ENCODE measurements around the gene TCERG1L. TPM values are rescaled to one million over a fixed set of nuclear protein-coding genes. Genes with fewer than 3 reads are reported as not detected.

The TCERG1L gene
- total RNA-seq, 2 experiments from 2014 or later, result 0.06 TPM; not detected in 1

- CTCF ChIA-PET, result no interaction called here
Measured at GRCh38 chr10:131095313-131095580, 216.3 kb downstream of the TCERG1L start.

GRCh38 chr10:131094527-131095312 is 216.8 kb downstream of the TCERG1L start:
- no peaks in the 10 kb centered on the region for H3K27me3 ChIP-seq (ENCODE audit: control insufficient read depth in 1 of 2, insufficient read depth in 2 of 2, low read length in 2 of 2)
- no peak for TF ChIP-seq CTCF (IDR thresholded peaks at IDR 0.05)
- ChIA-PET POLR2A (interaction anchor here (0.7 kb wide), 1 partner anchor 32 kb away, joined by 3 read pairs; no protein-coding TSS in a partner anchor), CTCF (no interaction called here)
- ATAC-seq (ENCODE audit: poor library complexity), result no peak
- peaks cover 0 to 17% of the 10 kb centered on the region in 2 experiments for H3K9me3 ChIP-seq (ENCODE audit: control insufficient read depth in 1 of 2, insufficient read depth in 1 of 2, low read length in 2 of 2)
- DNase-seq, result no peak
- intact Hi-C loops (cut with DNase I, micrococcal nuclease), result no loop called here
- no peak overlapping the region for H3K27ac Mint-ChIP-seq
- H3K27ac ChIP-seq (ENCODE audit: low read depth in 1 of 2, low read length in 2 of 2), result no peak overlapping the region
- no peaks in the 10 kb centered on the region for H3K36me3 Mint-ChIP-seq (ENCODE audit: low read depth)
- no peaks in the 10 kb centered on the region for H3K36me3 ChIP-seq (ENCODE audit: insufficient read depth, low read length)
- H3K4me3 ChIP-seq (ENCODE audit: low read length), result no peak overlapping the region
- H3K4me1 Mint-ChIP-seq (ENCODE audit: low read depth), result peaks cover 5% of the 10 kb centered on the region
- no peak overlapping the region for H3K4me3 Mint-ChIP-seq
- H3K9me3 Mint-ChIP-seq, result no peaks in the 10 kb centered on the region
- no peaks in the 10 kb centered on the region for H3K27me3 Mint-ChIP-seq
- H3K4me1 ChIP-seq (ENCODE audit: insufficient read depth, low read length), result peaks cover 2% of the 10 kb centered on the region

More at GRCh38 chr10:131095313-131095580, 216.3 kb downstream of the TCERG1L start:
- no peak overlapping the region for H3K27ac Mint-ChIP-seq
- DNase-seq (no peak), ATAC-seq (ENCODE audit: poor library complexity) (no peak)
- Histone ChIP-seq H3K9me3 (ENCODE audit: control insufficient read depth in 1 of 2, insufficient read depth in 1 of 2, low read length in 2 of 2) (peaks cover 0 to 13% of the 10 kb centered on the region in 2 experiments), H3K4me3 (ENCODE audit: low read length) (no peak overlapping the region), H3K36me3 (ENCODE audit: insufficient read depth, low read length) (no peaks in the 10 kb centered on the region), H3K4me1 (ENCODE audit: insufficient read depth, low read length) (peaks cover 2% of the 10 kb centered on the region), H3K27ac (ENCODE audit: low read depth in 1 of 2, low read length in 2 of 2) (no peak overlapping the region), H3K27me3 (ENCODE audit: control insufficient read depth in 1 of 2, insufficient read depth in 2 of 2, low read length in 2 of 2) (no peaks in the 10 kb centered on the region)
- POLR2A ChIA-PET, result no interaction called here
- no peaks in the 10 kb centered on the region for H3K9me3 Mint-ChIP-seq
- H3K4me3 Mint-ChIP-seq, result no peak overlapping the region
- intact Hi-C loops (cut with DNase I, micrococcal nuclease), result no loop called here
- H3K36me3 Mint-ChIP-seq (ENCODE audit: low read depth), result no peaks in the 10 kb centered on the region
- no peak for TF ChIP-seq CTCF (IDR thresholded peaks at IDR 0.05)
- H3K27me3 Mint-ChIP-seq, result no peaks in the 10 kb centered on the region
- H3K4me1 Mint-ChIP-seq (ENCODE audit: low read depth), result peaks cover 4% of the 10 kb centered on the region

- Histone ChIP-seq H3K36me3 (ENCODE audit: insufficient read depth, low read length) (no peaks in the 10 kb centered on the region), H3K9me3 (ENCODE audit: control insufficient read depth in 1 of 2, insufficient read depth in 1 of 2, low read length in 2 of 2) (peaks cover 0 to 23% of the 10 kb centered on the region in 2 experiments), H3K4me1 (ENCODE audit: insufficient read depth, low read length) (peaks cover 2% of the 10 kb centered on the region), H3K27ac (ENCODE audit: low read depth in 1 of 2, low read length in 2 of 2) (no peak overlapping the region), H3K27me3 (ENCODE audit: control insufficient read depth in 1 of 2, insufficient read depth in 2 of 2, low read length in 2 of 2) (no peaks in the 10 kb centered on the region), H3K4me3 (ENCODE audit: low read length) (no peak overlapping the region)
- H3K9me3 Mint-ChIP-seq, result no peaks in the 10 kb centered on the region
- DNase-seq (no peak), ATAC-seq (ENCODE audit: poor library complexity) (no peak)
- no peak overlapping the region for H3K4me3 Mint-ChIP-seq
- H3K27ac Mint-ChIP-seq, result no peak overlapping the region
- no peak for TF ChIP-seq CTCF (IDR thresholded peaks at IDR 0.05)
- peaks cover 5% of the 10 kb centered on the region for H3K4me1 Mint-ChIP-seq (ENCODE audit: low read depth)
- no peaks in the 10 kb centered on the region for H3K27me3 Mint-ChIP-seq
- CTCF ChIA-PET, result no interaction called here
- intact Hi-C loops (cut with DNase I, micrococcal nuclease), result no loop called here
- no peaks in the 10 kb centered on the region for H3K36me3 Mint-ChIP-seq (ENCODE audit: low read depth)
- POLR2A ChIA-PET, result no interaction called here
Measured at GRCh38 chr10:131093795-131094366, 217.6 kb downstream of the TCERG1L start.

Data from CD4-positive, alpha-beta T cell (primary cell).